Brain microvascular endothelial cell (primary cell): ENCODE measurements around the gene GSN.

Experiments
- DNase-seq: peaks from one replicate; pipeline ENCODE4 v3.0.0-alpha.2; 2020
- H3K27ac ChIP-seq: fragments of 250-450 bp; sonication (Bioruptor Pico); 2 replicates; pipeline ENCODE4 v1.5.1; 2020; ENCODE audit warnings: mild to moderate bottlenecking, moderate library complexity
- H3K27me3 ChIP-seq: fragments of 250-450 bp; sonication (Bioruptor Pico); replicated peaks from 2 replicates; pipeline ENCODE4 v1.5.1; 2020; ENCODE audit warnings: mild to moderate bottlenecking
- H3K36me3 ChIP-seq: fragments of 250-450 bp; sonication (Bioruptor Pico); replicated peaks from 2 replicates; pipeline ENCODE4 v1.5.1; 2020; ENCODE audit warnings: mild to moderate bottlenecking
- H3K4me3 ChIP-seq: 2 replicates; pipeline ENCODE4 v1.5.1; 2011; ENCODE audit warnings: low read depth, mild to moderate bottlenecking, control low read depth, low read length, moderate library complexity
- CTCF ChIP-seq: IDR thresholded peaks from 2 replicates; pipeline ENCODE4 v1.5.1; 2011; ENCODE audit warnings: low read depth, mild to moderate bottlenecking, moderate library complexity, low read length, control low read depth, inconsistent platforms; ENCODE audit errors: missing control alignments
- in situ Hi-C: cut with HindIII; loops from 2 replicates; pipeline ENCODE4 v1.10.0; 2017; ENCODE audit warnings: low sequenced_read_pairs, low pct_ligation_motif_present

Gene GSN

GRCh38 chr9:121309833-121310425 lies 42.0 kb downstream of the GSN start:
- no peak overlapping the region for H3K27ac ChIP-seq
- H3K36me3 ChIP-seq: peaks cover 31% of the 10 kb centered on the region
- no peak for DNase-seq
- TF ChIP-seq CTCF: no peak
- in situ Hi-C loops: no loop called here
- H3K27me3 ChIP-seq: no peaks in the 10 kb centered on the region
- H3K4me3 ChIP-seq: no peak overlapping the region

- in situ Hi-C loops: no loop called here
- no peak for DNase-seq
- Histone ChIP-seq H3K36me3 (peaks cover 26% of the 10 kb centered on the region), H3K4me3 (no peak overlapping the region), H3K27ac (no peak overlapping the region), H3K27me3 (no peaks in the 10 kb centered on the region)
- TF ChIP-seq CTCF: no peak
These were observed 42.6 kb downstream of the GSN start for GRCh38 chr9:121310571-121310970.

GRCh38 chr9:121312169-121312568 lies 44.2 kb downstream of the GSN start:
- TF ChIP-seq CTCF: no peak
- in situ Hi-C loops: no loop called here

GRCh38 chr9:121313458-121314152 lies 45.6 kb downstream of the GSN start:
- in situ Hi-C loops: no loop called here
- Histone ChIP-seq H3K27me3 (no peaks in the 10 kb centered on the region), H3K4me3 (no peak overlapping the region), H3K36me3 (peaks cover 36% of the 10 kb centered on the region), H3K27ac (no peak overlapping the region)
- TF ChIP-seq CTCF: no peak
- no peak for DNase-seq

More at GRCh38 chr9:121312169-121312568, 44.2 kb downstream of the GSN start:
- DNase-seq: no peak
- Histone ChIP-seq H3K27me3 (no peaks in the 10 kb centered on the region), H3K36me3 (peaks cover 29% of the 10 kb centered on the region), H3K4me3 (no peak overlapping the region), H3K27ac (no peak overlapping the region)

GRCh38 chr9:121316378-121316777 lies 48.4 kb downstream of the GSN start:
- Histone ChIP-seq H3K36me3 (peaks cover 40% of the 10 kb centered on the region), H3K4me3 (no peak overlapping the region), H3K27ac (no peak overlapping the region), H3K27me3 (no peaks in the 10 kb centered on the region)
- TF ChIP-seq CTCF: no peak
- DNase-seq: no peak
- in situ Hi-C loops: no loop called here
